ENCODE measurements around the gene UBA3. TPM values are rescaled to one million over a fixed set of nuclear protein-coding genes. Genes with fewer than 3 reads are reported as not detected.
A peak's percentile ranks its signal among the peaks of the same experiment; 100 is the strongest.

UBA3 gene
- polyA plus RNA-seq (2013, experiment 1 of 2; ENCODE audit: insufficient read length) = 58.3 TPM
- 56.4 TPM for polyA plus RNA-seq (2013, experiment 2 of 2; ENCODE audit: insufficient read length)

- DNase-seq = peak; percentile 86
Measured at GRCh38 chr3:69080233-69080920, at the start of gene UBA3. Gene UBA3 (minus strand): TSS chr3:69080365. CDS start chr3:69080353, 12 bp downstream.

- no peak for DNase-seq
Measured at GRCh38 chr3:69129531-69129930, 49.4 kb upstream of the UBA3 start.

- DNase-seq = no peak
Measured at GRCh38 chr3:69128509-69128908, 48.3 kb upstream of the UBA3 start.

- DNase-seq = no peak
Measured at GRCh38 chr3:69126999-69127398, 46.8 kb upstream of the UBA3 start.

- no peak for DNase-seq
Measured at GRCh38 chr3:69126216-69126615, 46.1 kb upstream of the UBA3 start.

- DNase-seq = no peak
Measured at GRCh38 chr3:69122403-69122802, 42.2 kb upstream of the UBA3 start, which contains the start of gene LMOD3. Gene LMOD3 (minus strand): TSS chr3:69122595. CDS start chr3:69122386, 209 bp downstream.

- DNase-seq = no peak
Measured at GRCh38 chr3:69121950-69122349, 41.8 kb upstream of the UBA3 start.

- DNase-seq = no peak
Measured at GRCh38 chr3:69121513-69121912, 41.3 kb upstream of the UBA3 start.

- peak; percentile 59 for DNase-seq
Measured at GRCh38 chr3:69120879-69121464, 40.8 kb upstream of the UBA3 start.

- DNase-seq = no peak
Measured at GRCh38 chr3:69119681-69120080, 39.5 kb upstream of the UBA3 start.

- no peak for DNase-seq
Measured at GRCh38 chr3:69119138-69119537, 39.0 kb upstream of the UBA3 start.

- no peak for DNase-seq
Measured at GRCh38 chr3:69118555-69118954, 38.4 kb upstream of the UBA3 start.

- DNase-seq = no peak
Measured at GRCh38 chr3:69116897-69117296, 36.7 kb upstream of the UBA3 start.

- DNase-seq = no peak
Measured at GRCh38 chr3:69116162-69116561, 36.0 kb upstream of the UBA3 start.

- peak; percentile 17 for DNase-seq
Measured at GRCh38 chr3:69115731-69116130, 35.6 kb upstream of the UBA3 start.

- no peak for DNase-seq
Measured at GRCh38 chr3:69113536-69113935, 33.4 kb upstream of the UBA3 start.

- no peak for DNase-seq
Measured at GRCh38 chr3:69110941-69111546, 30.9 kb upstream of the UBA3 start.

- DNase-seq = no peak
Measured at GRCh38 chr3:69108811-69109210, 28.6 kb upstream of the UBA3 start.

- no peak for DNase-seq
Measured at GRCh38 chr3:69107841-69108240, 27.7 kb upstream of the UBA3 start.

GRCh38 chr3:69105320-69105719, 25.2 kb upstream of the UBA3 start:
- DNase-seq = peak; percentile 40

GRCh38 chr3:69104586-69104985, 24.4 kb upstream of the UBA3 start:
- no peak for DNase-seq

GRCh38 chr3:69103123-69103522, 23.0 kb upstream of the UBA3 start:
- no peak for DNase-seq

GRCh38 chr3:69102384-69102783, 22.2 kb upstream of the UBA3 start:
- no peak for DNase-seq

- DNase-seq = no peak
Measured at GRCh38 chr3:69099576-69099975, 19.4 kb upstream of the UBA3 start.
